HCT116 (cell line): ENCODE results near the gene FNBP1. TPM values are rescaled to one million over a fixed set of nuclear protein-coding genes. Genes with fewer than 3 reads are reported as not detected.

ENCODE experiments used
- ATAC-seq: fragments of 200-7000 bp; cut with Tn5 transposase; 2 replicates; pipeline ENCODE4 v1.9.1; 2020; ENCODE audit warnings: mild to moderate bottlenecking, moderate library complexity
- BruUV-seq: library from RNA; stranded (reverse); fragments of 400-500 nt; replicated peaks from 2 replicates; lab custom pipeline; 2021; lab: Mats Ljungman, UMichigan
- CTCF ChIA-PET: fragments of 300-600 bp; sonication (Branson Sonifier 250); formaldehyde crosslinking; loops from one replicate; lab custom pipeline; 2021; ENCODE audit warnings: antibody characterized with exemption; lab: Charles Lee
- POLR2A ChIA-PET: fragments of 300-600, 350-600 bp; sonication (Branson Sonifier 250); formaldehyde crosslinking; loops from one replicate; lab custom pipeline; 2021; ENCODE audit warnings: antibody characterized with exemption; lab: Charles Lee
- RAD21 ChIA-PET, 2 experiments: fragments of 300-600 bp; sonication (Branson Sonifier 250); formaldehyde crosslinking; loops; one replicate each; lab custom pipeline; 2023; ENCODE audit warnings: low total read pairs in 2 of 2; ENCODE audit not compliant: uncharacterized antibody in 2 of 2, unreplicated experiment in 2 of 2, low non-redundant PET in 1 of 2; lab: Charles Lee
- DNase-seq: peaks from one replicate; pipeline ENCODE4 v3.0.0-alpha.2; 2010; ENCODE audit warnings: low read depth, low spot score
- H2AFZ ChIP-seq: fragments of 200-600 bp; shearing (Covaris generic), sonication (generic); 2 replicates; pipeline ENCODE4 v1.6.1; 2017; ENCODE audit warnings: low read depth, mixed run types, mixed read lengths, antibody characterized with exemption, low read length; ENCODE audit not compliant: poor library complexity, severe bottlenecking
- H3K27ac ChIP-seq: 2 replicates; pipeline ENCODE4 v1.5.1; 2012; ENCODE audit warnings: low read depth, low read length
- H3K27me3 ChIP-seq: fragments of 200-600 bp; sonication (generic); 2 replicates; pipeline ENCODE4 v1.6.1; 2016; ENCODE audit warnings: mixed run types, low read length, mixed read lengths; ENCODE audit not compliant: insufficient read depth
- H3K36me3 ChIP-seq, 2 experiments: fragments of 200-500 bp in 1 of 2; fragments of 200-600 bp in 1 of 2; sonication (Bioruptor generic) in 1 of 2; sonication (generic) in 1 of 2; 2 replicates each; pipeline versions ENCODE4 v1.5.1 to v1.6.1; 2014 to 2016; ENCODE audit warnings: low read length in 2 of 2, inconsistent platforms in 1 of 2, mixed read lengths in 1 of 2, mixed run types in 1 of 2; ENCODE audit not compliant: insufficient read depth in 2 of 2, control insufficient read depth in 1 of 2
- H3K4me1 ChIP-seq, 2 experiments: fragments of 200-600 bp in 1 of 2; sonication (generic) in 1 of 2; 2 replicates each; pipeline versions ENCODE4 v1.5.1 to v1.6.1; 2012 to 2017; ENCODE audit warnings: low read length in 2 of 2, inconsistent platforms in 1 of 2, mild to moderate bottlenecking in 1 of 2, mixed read lengths in 1 of 2, mixed run types in 1 of 2, moderate library complexity in 1 of 2; ENCODE audit not compliant: insufficient read depth in 2 of 2, control insufficient read depth in 1 of 2
- H3K4me2 ChIP-seq: fragments of 200-600 bp; sonication (generic); 2 replicates; pipeline ENCODE4 v1.6.1; 2017; ENCODE audit warnings: mixed run types, low read length, mixed read lengths
- H3K4me3 ChIP-seq, 2 experiments: fragments of 200-600 bp in 1 of 2; sonication (generic) in 1 of 2; replicated peaks in 1 of 2; 2 replicates each; pipeline ENCODE4 v1.5.1; 2011 to 2016; ENCODE audit warnings: low read length in 2 of 2, control low read depth in 1 of 2, low read depth in 1 of 2, mild to moderate bottlenecking in 1 of 2, mixed read lengths in 1 of 2, mixed run types in 1 of 2
- H3K79me2 ChIP-seq: fragments of 200-600 bp; sonication (generic); 2 replicates; pipeline ENCODE4 v1.6.1; 2017; ENCODE audit warnings: mild to moderate bottlenecking, mixed run types, low read length, moderate library complexity, mixed read lengths; ENCODE audit not compliant: insufficient read depth
- H3K9ac ChIP-seq: fragments of 200-600 bp; sonication (generic); 2 replicates; pipeline ENCODE4 v1.6.1; 2016; ENCODE audit warnings: low read length, mixed read lengths
- H3K9me2 ChIP-seq: fragments of 200-600 bp; sonication (generic), shearing (Covaris generic); 2 replicates; pipeline ENCODE4 v1.6.1; 2017; ENCODE audit warnings: mixed run types, mild to moderate bottlenecking, moderate library complexity; ENCODE audit not compliant: insufficient read depth
- H3K9me3 ChIP-seq, 2 experiments: fragments of 200-500 bp in 1 of 2; fragments of 200-600 bp in 1 of 2; sonication (Bioruptor generic) in 1 of 2; sonication (generic) in 1 of 2; 2 replicates each; pipeline ENCODE4 v1.6.1; 2014 to 2017; ENCODE audit warnings: low read length in 2 of 2, mixed read lengths in 2 of 2, inconsistent platforms in 1 of 2, low read depth in 1 of 2, mild to moderate bottlenecking in 1 of 2, mixed run types in 1 of 2, moderate library complexity in 1 of 2; ENCODE audit not compliant: control insufficient read depth in 1 of 2, insufficient read depth in 1 of 2
- H4K20me1 ChIP-seq: fragments of 200-600 bp; sonication (generic), shearing (Covaris generic); 2 replicates; pipeline ENCODE4 v1.6.1; 2017; ENCODE audit warnings: mixed run types, mild to moderate bottlenecking, moderate library complexity; ENCODE audit not compliant: insufficient read depth
- CBX3 ChIP-seq: IDR thresholded peaks from 2 replicates; pipeline ENCODE4 v1.6.1; 2012; ENCODE audit warnings: low read depth
- CEBPB ChIP-seq: IDR thresholded peaks from 2 replicates; pipeline ENCODE4 v1.6.1; 2012; ENCODE audit warnings: low read depth
- EZH2 ChIP-seq: fragments of 200-600 bp; sonication (generic); IDR thresholded peaks from 2 replicates; pipeline ENCODE4 v1.6.1; 2017; ENCODE audit warnings: antibody characterized with exemption, mixed run types
- JUND ChIP-seq: IDR thresholded peaks from 2 replicates; pipeline ENCODE4 v1.6.1; 2012
- POLR2A ChIP-seq: IDR thresholded peaks from 2 replicates; pipeline ENCODE4 v1.7.0; 2011; ENCODE audit warnings: borderline replicate concordance; ENCODE audit not compliant: insufficient read depth, insufficient read length; ENCODE audit errors: extremely low read depth
- SIN3A ChIP-seq: IDR thresholded peaks from 2 replicates; pipeline ENCODE4 v1.6.1; 2012; ENCODE audit warnings: low read depth
- SP1 ChIP-seq: IDR thresholded peaks from 2 replicates; pipeline ENCODE4 v1.6.1; 2012; ENCODE audit warnings: low read depth
- SRF ChIP-seq: IDR thresholded peaks from 2 replicates; pipeline ENCODE4 v1.6.1; 2012; ENCODE audit warnings: low read depth
- YY1 ChIP-seq: IDR thresholded peaks from 2 replicates; pipeline ENCODE4 v1.6.1; 2011; ENCODE audit warnings: low read length, low read depth, moderate library complexity, mild to moderate bottlenecking; ENCODE audit not compliant: insufficient replicate concordance; ENCODE audit errors: extremely low read depth
- ZFX ChIP-seq: fragments of 450-650 bp; IDR thresholded peaks from 2 replicates; pipeline ENCODE4 v1.6.1; 2017
- ZNF274 ChIP-seq: fragments of 200-500 bp; sonication (Bioruptor generic); IDR thresholded peaks from 2 replicates; pipeline ENCODE4 v1.6.1; 2014; ENCODE audit warnings: mild to moderate bottlenecking, low read depth, low read length, inconsistent platforms
- intact Hi-C: fragments of 100-400 bp; cut with micrococcal nuclease; formaldehyde crosslinking; loops from 2 replicates; pipeline ENCODE4 v1.10.0; 2022
- total RNA-seq: library from RNA; stranded (reverse); gene quantifications from one replicate; pipeline ENCODE4 v1.2.1, GENCODE V29; 2021; ENCODE audit not compliant: unreplicated experiment
- TF ChIP-seq, protein P1 (sequence below): IDR thresholded peaks from 2 replicates; pipeline ENCODE4 v1.6.1; 2012
- TF ChIP-seq, protein P2 (sequence below): IDR thresholded peaks from 2 replicates; pipeline ENCODE4 v1.6.1; 2011; ENCODE audit warnings: mild to moderate bottlenecking, low read length, moderate library complexity; ENCODE audit not compliant: insufficient replicate concordance; ENCODE audit errors: extremely low read depth

The FNBP1 gene
- total RNA-seq, 1 experiment from 2014 or later = 25.0 TPM

DNA sequence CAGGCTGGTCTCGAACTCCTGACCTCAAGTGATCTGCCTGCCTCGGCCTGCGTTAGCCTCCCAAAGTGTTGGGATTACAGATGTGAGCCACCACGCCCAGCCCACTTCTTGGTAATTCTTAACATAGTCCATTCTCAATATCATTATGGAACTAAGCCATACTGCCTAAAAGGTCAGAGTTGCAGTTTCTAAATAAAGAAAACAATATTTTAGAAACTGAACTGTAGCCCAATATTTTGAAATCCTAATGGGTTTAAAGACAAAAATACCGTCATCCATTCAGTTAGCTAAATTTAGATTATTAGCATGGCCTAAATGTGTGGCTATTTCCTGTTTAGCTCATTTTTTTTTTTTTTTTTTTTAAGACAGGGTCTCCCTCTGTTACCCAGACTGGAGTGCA, 108.2 kb downstream of the FNBP1 start:
- DNase-seq (no peak), ATAC-seq (no peak)
- H3K36me3 ChIP-seq = no peaks in the 10 kb centered on the region
- H3K9me3 ChIP-seq = no peaks in the 10 kb centered on the region
- TF ChIP-seq ZFX (no peak), EZH2 (no peak)
- H3K79me2 ChIP-seq = no peaks in the 10 kb centered on the region
- intact Hi-C loops = no loop called here
- ChIA-PET POLR2A (no interaction called here), CTCF (no interaction called here), RAD21 (no interaction called here)
- no TSS peak for BruUV-seq
- no peaks in the 10 kb centered on the region for H3K9me2 ChIP-seq
- no peak overlapping the region for H2AFZ ChIP-seq
- H3K4me2 ChIP-seq = no peak overlapping the region
- no peaks in the 10 kb centered on the region for H3K27me3 ChIP-seq
- no peak overlapping the region for H3K27ac ChIP-seq
- no peak overlapping the region for H3K9ac ChIP-seq
- H4K20me1 ChIP-seq = no peaks in the 10 kb centered on the region
- no peaks in the 10 kb centered on the region for H3K4me1 ChIP-seq
- no peak overlapping the region for H3K4me3 ChIP-seq

GRCh38 chr9:129934041-129934591, 108.9 kb downstream of the FNBP1 start:
- ATAC-seq = no peak
- CTCF ChIA-PET = no interaction called here
- no peak overlapping the region for H3K27ac ChIP-seq
- no peak overlapping the region for H3K4me2 ChIP-seq
- H2AFZ ChIP-seq = no peak overlapping the region
- H3K9ac ChIP-seq = no peak overlapping the region
- H4K20me1 ChIP-seq = no peaks in the 10 kb centered on the region
- intact Hi-C loops = no loop called here
- no peaks in the 10 kb centered on the region for H3K36me3 ChIP-seq
- BruUV-seq = no TSS peak
- no peaks in the 10 kb centered on the region for H3K79me2 ChIP-seq
- H3K9me3 ChIP-seq = no peaks in the 10 kb centered on the region
- no peak for DNase-seq
- RAD21 ChIA-PET = interaction anchor here in 1 of 2 experiments (0.5 kb wide), 1 partner anchor 25 kb away, joined by 3 read pairs; no protein-coding TSS in a partner anchor
- no peaks in the 10 kb centered on the region for H3K4me1 ChIP-seq
- H3K4me3 ChIP-seq = no peak overlapping the region
- no peaks in the 10 kb centered on the region for H3K27me3 ChIP-seq
- no peaks in the 10 kb centered on the region for H3K9me2 ChIP-seq
- TF ChIP-seq CBX3 = no peak
- no peak for TF ChIP-seq ZFX
- no peak for TF ChIP-seq SIN3A
- TF ChIP-seq SP1 = no peak
- no peak for TF ChIP-seq YY1
- TF ChIP-seq, protein P1, sequence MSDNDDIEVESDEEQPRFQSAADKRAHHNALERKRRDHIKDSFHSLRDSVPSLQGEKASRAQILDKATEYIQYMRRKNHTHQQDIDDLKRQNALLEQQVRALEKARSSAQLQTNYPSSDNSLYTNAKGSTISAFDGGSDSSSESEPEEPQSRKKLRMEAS = no peak
- TF ChIP-seq, protein P2, sequence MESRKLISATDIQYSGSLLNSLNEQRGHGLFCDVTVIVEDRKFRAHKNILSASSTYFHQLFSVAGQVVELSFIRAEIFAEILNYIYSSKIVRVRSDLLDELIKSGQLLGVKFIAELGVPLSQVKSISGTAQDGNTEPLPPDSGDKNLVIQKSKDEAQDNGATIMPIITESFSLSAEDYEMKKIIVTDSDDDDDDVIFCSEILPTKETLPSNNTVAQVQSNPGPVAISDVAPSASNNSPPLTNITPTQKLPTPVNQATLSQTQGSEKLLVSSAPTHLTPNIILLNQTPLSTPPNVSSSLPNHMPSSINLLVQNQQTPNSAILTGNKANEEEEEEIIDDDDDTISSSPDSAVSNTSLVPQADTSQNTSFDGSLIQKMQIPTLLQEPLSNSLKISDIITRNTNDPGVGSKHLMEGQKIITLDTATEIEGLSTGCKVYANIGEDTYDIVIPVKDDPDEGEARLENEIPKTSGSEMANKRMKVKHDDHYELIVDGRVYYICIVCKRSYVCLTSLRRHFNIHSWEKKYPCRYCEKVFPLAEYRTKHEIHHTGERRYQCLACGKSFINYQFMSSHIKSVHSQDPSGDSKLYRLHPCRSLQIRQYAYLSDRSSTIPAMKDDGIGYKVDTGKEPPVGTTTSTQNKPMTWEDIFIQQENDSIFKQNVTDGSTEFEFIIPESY = no peak
- no peak for TF ChIP-seq ZNF274
- TF ChIP-seq POLR2A = no peak
- TF ChIP-seq JUND = no peak
- TF ChIP-seq SRF = no peak
- no peak for TF ChIP-seq CEBPB
- no peak for TF ChIP-seq EZH2
- TF ChIP-seq, all 23 proteins: peak for 0
- POLR2A ChIA-PET = no interaction called here
